Measurements from ENCODE around the gene FIG4.
"Not testable (repeated sequence)": the region's sequence is repeated elsewhere in the genome, so short reads cannot be mapped to it uniquely, and the experiment has no call there.

The FIG4 gene

GRCh38 chr6:109762769-109763441, 71.8 kb downstream of the FIG4 start:
- DNase-seq: no peak

- DNase-seq: no peak
Observed at GRCh38 chr6:109766167-109766566, 75.1 kb downstream of the FIG4 start.

DNA sequence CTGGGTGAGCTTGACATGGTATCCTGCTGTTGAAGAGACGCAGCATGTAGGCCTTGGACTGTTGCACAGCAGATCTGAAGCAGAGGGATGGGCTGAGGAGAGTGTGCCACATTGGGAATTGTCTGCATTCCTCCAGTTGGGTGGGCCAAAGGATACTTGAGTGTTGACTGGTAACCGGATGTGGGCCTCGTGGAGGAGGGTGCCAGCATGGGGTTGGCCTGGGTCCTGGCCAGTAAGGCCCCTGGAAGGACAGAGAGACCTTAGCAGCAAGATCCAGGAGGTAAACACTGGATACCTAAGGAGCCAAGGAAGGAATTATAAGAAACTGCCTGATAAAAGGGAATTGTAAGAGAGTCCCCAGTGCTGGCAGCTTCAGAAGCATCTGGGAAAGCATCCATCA, 76.9 kb downstream of the FIG4 start:
- DNase-seq: no peak

GRCh38 chr6:109768485-109768884, 77.4 kb downstream of the FIG4 start:
- DNase-seq: no peak

DNA sequence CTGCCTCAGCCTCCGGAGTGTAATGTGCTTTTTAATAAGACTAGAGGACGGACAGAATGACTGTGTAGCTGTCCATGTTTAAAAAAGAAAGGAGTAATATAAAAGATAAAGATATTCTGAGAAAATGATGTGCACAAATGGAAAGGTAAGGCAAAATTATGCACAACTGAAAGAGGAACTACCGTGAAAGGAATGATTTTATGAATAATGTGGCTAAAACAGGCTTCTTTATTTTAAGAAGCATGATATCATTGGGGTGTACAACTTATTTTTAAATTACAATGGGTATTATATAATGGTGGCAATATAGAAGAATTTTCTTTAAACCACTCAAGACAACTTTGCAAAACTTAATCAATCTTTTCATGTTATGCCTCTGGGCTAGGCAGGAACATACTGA, 78.1 kb downstream of the FIG4 start:
- DNase-seq: no peak

GRCh38 chr6:109770047-109770446, 79.0 kb downstream of the FIG4 start:
- no peak for DNase-seq

DNA sequence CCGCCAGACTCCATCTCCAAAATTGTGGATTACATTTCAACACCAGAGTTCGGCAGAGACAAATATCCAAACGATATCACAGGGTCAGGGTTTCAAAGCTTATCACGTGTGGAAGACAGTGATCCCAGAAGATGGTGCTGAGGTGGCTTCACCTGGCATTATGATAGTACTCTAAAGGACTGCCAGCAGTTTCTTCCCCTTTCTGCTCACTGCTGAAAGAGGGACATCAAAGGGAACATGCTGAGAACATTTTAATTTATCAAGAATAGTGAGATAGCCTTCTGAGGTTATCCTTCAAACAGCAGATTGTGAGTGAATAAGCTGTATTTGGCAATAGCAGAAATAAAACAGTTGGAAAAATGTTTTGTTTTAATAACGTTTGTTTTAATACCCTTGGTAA, 79.7 kb downstream of the FIG4 start:
- DNase-seq: no peak

GRCh38 chr6:109771939-109772755, 81.1 kb downstream of the FIG4 start:
- not testable (repeated sequence) for DNase-seq

GRCh38 chr6:109772883-109773431, 81.9 kb downstream of the FIG4 start:
- DNase-seq: no peak

DNA sequence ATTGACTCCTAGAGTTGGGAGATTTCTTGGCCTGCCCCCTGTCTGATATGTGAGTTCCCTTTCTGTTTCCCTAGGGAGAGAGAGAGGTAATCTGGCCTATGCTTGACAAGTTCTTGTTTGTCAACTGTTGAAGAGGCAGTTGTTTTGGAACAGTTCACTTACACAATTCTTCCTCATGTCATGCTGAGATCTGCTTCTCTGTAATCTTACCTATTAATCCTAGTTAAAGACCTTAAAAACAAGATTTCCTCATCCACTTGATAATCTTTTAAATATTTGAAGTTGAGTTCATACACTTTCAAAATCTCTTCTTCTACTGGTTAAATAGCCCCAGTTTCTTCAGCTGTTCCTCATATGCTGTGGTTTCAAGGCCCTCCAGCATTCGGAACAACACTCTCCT, 89.9 kb downstream of the FIG4 start:
- DNase-seq: no peak

DNA sequence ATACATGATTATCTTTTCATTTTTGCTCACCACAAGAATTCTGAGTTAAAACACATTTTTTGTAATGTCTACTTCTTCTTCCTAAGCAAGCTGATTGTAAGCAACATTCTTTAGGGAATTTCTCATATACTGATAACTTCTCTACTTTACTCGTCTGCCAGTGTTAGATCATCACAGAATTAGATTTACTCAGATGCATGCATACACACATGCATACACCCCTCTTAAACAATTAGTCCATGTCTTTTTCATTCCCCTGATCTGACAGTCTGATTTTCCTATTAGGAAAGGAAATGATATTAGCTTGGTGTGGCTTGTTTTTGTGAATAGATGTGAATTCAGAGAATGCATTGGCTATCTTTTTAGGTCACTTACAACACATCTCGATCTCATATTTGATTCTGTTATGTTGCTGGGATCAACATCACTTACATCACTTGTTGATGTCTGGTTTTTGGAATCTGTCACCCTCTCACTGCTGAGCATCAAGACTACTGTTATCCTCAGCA, 91.4 kb downstream of the FIG4 start:
- DNase-seq: no peak

GRCh38 chr6:109783250-109783986, 92.3 kb downstream of the FIG4 start:
- no peak for DNase-seq

DNA sequence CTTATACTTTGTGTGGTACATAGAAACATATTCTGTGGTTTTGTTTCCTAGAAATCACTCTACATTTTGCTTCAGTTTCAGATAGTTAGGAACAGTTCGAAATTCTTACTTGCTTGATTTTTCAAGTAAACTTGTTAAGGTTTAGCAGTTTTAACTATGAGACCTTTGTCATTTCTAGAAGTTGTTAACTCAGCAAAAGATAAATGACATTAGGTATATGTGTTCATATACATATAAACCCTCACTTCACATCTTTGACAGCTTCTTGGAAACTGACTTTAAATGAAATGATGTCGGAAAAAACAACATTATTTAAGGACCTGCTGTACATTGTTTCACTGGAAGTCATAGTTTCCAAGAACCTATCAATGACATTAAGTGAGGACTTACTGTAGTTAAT, 96.2 kb downstream of the FIG4 start:
- DNase-seq: no peak

- DNase-seq: no peak
Observed at GRCh38 chr6:109788687-109789086, 97.6 kb downstream of the FIG4 start.

DNA sequence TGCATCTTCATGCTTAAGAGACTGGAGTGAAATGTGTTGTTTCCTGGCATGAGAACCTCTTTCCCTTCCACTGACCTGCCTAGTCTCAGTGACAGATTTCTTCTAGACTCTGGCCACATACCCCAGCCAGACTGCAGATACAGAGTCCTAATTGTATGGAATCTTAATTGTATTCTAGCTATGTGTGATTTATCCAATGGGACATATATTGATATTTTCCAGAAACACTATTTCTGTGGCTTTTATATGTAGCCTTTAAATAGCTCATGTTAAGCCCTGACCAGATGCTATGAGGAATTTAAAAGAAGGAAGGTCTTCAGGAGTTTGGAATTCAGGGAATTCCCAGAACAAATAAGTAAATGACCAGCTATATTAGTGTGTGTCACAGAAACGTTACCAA, 99.0 kb downstream of the FIG4 start:
- DNase-seq: no peak

DNA sequence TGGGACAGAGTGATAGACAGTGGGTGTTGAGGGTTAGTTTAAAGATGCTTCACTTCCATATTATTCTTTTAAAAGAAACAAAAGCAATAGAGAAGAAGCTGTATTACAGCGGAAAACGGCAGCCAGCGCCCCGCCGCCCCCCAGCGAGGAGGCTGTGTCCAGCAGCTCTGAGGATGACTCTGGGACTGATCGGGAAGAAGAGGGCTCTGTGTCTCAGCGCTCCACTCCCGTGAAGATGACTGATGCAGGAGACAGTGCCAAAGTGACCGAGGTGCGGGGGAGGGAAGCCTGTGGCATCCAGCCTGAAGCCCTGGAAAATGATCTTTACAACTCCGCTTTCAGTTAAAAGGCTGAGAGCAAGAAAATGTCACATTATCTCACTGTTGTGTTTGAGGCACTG, 100.2 kb downstream of the FIG4 start:
- DNase-seq: no peak

DNA sequence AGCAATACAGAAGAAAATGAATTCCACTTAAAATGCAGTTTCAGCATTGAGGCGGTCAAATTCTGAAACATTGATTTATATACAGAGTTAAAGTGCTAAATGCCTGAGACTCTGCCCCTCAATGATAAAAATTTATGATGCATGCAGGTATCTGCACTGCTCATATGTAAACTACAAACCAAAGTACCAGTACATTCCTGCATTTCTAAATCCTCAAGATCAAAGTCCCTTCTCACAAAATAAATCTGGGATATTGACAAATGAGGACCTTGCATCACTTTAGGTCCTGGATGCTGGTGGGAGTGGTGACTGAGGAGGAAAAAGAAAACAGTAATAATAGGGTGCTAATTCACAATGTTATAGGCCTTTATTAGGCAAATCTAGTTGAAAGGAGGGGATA, 101.9 kb downstream of the FIG4 start:
- no peak for DNase-seq

- no peak for DNase-seq
Observed at GRCh38 chr6:109793792-109794191, 102.7 kb downstream of the FIG4 start.

DNA sequence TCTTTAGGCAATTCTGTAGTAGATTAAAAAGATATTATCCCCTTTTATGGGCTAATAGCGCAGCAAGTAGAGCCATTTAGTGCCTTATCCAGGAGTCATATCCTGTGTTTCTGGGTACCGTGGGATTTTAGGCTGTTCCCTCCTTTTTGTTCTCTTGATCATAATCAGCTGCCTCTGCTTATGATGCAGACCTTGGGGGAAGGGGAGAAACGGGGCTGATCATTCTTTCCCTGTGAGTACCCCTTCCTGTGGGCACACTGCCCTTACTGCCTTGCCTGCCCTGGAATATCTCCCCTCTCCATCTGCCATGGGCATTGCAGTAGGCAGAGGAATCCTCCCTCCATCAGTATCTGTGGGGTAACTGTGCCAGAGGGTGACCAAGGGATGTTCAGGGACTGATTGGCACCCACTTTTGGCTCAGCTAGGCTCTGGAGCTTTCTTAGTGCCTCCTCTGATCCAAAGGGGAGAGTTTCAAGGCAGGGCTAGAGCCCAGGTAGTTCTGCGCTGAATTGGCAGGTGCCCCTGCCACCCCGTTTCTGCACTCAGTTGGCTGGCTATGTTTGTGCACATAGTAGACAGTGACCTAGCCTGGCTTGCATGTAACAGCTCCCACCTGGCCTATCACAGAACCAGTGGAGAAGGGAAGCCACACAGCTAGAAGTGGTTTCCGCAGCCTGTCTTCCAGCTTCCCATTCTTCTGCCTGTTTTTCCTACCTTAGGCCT, 103.3 kb downstream of the FIG4 start:
- DNase-seq: no peak

DNA sequence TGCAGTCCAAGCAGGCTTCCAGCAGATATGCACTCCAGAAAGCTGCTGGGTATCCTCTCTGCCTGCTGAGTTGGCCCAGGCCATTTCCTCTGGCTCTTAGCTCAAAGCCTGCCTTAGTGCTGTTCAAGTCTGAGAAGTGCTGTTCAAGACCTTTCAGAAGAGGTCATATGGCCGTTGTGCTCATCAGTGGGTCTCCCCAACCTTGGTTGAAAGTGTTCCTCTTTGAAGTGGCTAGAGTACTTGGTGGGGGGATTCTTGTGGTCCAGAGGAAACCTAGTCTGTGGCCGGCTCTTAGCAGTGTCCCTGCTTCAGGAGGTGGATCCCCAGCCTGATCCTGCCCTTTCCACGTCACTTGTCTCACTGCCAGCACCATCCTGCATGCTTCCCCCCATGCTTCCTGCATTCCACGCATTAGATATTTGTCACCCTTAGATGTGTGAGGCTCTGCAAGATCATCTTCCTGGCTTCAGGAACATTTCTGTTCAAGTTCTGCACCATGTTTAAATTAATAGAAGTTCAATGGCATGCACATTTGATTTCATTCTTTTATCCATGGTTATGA, 105.0 kb downstream of the FIG4 start:
- no peak for DNase-seq

DNA sequence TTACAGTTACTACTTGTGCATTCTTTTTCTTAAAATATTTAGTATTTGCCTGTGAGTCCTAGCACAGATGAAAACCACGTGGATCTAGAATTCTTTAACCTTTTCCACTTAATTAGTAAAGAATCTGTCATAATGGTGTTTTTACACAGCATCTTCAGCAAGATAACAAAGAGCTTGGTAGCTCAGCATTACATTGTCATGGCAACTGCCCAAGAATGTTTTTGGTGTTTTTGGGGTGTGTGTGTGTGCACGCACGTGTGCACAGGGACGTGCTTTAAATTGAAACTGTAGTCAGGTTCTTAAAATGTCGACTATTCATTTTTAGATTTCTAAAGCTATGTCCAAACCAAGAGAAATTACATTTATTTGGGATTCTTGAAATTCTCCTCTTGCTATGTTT, 108.0 kb downstream of the FIG4 start:
- no peak for DNase-seq

DNA sequence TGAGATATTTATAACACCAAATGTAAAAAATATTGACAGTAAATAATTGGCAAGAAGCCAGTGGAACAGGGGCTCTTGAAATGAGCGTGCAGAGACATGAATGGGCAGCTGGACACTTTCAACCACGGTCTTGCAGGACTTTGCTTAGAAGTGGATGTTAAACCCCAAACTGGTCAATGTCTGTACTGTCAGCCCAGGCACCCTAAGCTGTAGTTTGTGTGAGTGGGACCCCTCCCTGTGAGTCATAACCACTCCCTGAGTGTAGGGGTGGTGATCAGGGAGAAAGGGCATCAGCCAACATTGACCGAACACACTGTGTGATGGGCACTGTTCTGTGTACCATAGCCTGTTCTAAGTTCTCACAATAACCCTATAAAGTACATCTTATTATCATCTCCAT, 108.6 kb downstream of the FIG4 start:
- DNase-seq: no peak
